ENCODE results near the gene BNIP5. TPM values are rescaled to one million over a fixed set of nuclear protein-coding genes. Genes with fewer than 3 reads are reported as not detected.

BNIP5 gene
- total and polyA plus RNA-seq, 4 donors = 2.3 TPM; not detected in 3

DNA sequence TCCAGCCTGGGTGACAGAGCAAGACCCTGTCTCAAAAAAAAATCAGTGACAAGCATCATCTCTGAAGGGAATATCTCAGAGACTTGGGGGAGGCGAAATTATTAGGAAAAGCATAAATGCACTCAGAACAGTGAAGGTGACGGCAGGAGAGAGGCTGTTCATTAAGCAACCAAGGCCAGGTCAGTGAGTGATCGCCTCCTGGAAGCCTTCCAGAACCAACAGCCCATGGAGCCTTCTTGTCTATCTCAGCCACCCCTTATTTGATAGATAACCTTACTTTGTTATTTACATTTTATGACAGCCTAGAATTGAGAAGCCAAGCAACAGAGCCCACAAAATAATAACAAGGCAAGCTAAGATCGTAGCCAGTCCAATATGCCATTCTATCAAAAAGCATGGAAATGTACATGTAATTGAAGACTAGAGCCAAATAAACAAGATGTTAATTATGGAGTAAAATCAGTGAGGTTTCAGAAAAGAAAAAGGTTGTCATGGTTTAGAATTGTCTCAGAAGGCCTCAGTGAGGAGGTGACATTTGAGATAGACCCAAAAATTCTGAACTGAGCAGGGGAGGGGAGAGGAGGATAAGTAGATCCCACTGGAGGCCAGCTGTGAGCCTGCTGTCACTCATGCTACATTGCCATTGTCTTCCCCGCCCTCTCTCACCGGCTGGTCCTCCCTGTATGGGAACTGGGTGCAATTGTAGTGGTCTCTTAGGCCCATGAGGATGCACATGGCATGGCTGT lies 17.8 kb downstream of the BNIP5 start:
- WGBS, 2 donors = 80 to 86% methylated on average over 6 of the region's 6 CpGs
- Histone ChIP-seq H3K4me1 (ENCODE audit: control insufficient read depth in 1 of 2, insufficient read depth in 2 of 2, low read length in 2 of 2) (no peaks in the 10 kb centered on the region), H3K4me3 (ENCODE audit: low read length in 2 of 2) (no peak overlapping the region), H3K27me3 (ENCODE audit: control insufficient read depth in 1 of 2, insufficient read depth in 2 of 2, low read length in 1 of 2) (no peaks in the 10 kb centered on the region), H3K27ac (ENCODE audit: low read depth in 1 of 2, low read length in 2 of 2) (no peak overlapping the region), H3K9me3 (ENCODE audit: control insufficient read depth, low read length) (no peaks in the 10 kb centered on the region), H3K36me3 (ENCODE audit: control insufficient read depth in 1 of 2, insufficient read depth in 2 of 2, low read length in 1 of 2) (no peaks in the 10 kb centered on the region)
- ATAC-seq (ENCODE audit: low FRiP score) = no peak
- no peak for DNase-seq
- intact Hi-C loops (cut with DNase I) = no loop called here

DNA sequence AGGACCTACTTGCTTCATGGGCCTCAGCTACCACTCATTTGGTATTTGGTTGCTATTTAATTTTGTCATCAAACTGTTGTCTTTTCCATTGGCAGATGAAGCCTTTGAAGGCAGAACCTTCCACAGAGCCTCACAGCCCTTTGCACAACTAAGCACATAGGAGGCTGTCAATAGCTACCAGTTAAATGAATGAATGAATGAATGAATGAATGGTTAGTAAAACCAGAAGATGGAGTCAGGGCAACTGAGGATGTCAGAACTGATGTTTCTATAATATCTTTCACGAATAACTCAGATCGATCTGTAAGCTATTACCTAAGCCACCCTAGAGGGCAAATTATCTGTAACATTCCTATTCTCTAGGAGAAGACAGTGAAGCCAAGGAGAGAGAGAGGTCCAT lies 19.1 kb downstream of the BNIP5 start:
- DNase-seq (no peak), ATAC-seq (ENCODE audit: low FRiP score) (no peak)
- Histone ChIP-seq H3K4me1 (ENCODE audit: control insufficient read depth in 1 of 2, insufficient read depth in 2 of 2, low read length in 2 of 2) (no peaks in the 10 kb centered on the region), H3K27ac (ENCODE audit: low read depth in 1 of 2, low read length in 2 of 2) (no peak overlapping the region), H3K4me3 (ENCODE audit: low read length in 2 of 2) (no peak overlapping the region), H3K9me3 (ENCODE audit: control insufficient read depth, low read length) (no peaks in the 10 kb centered on the region), H3K36me3 (ENCODE audit: control insufficient read depth in 1 of 2, insufficient read depth in 2 of 2, low read length in 1 of 2) (no peaks in the 10 kb centered on the region), H3K27me3 (ENCODE audit: control insufficient read depth in 1 of 2, insufficient read depth in 2 of 2, low read length in 1 of 2) (no peaks in the 10 kb centered on the region)
- WGBS, 2 donors = 92% methylated on average over 2 of the region's 2 CpGs
- intact Hi-C loops (cut with DNase I) = no loop called here

DNA sequence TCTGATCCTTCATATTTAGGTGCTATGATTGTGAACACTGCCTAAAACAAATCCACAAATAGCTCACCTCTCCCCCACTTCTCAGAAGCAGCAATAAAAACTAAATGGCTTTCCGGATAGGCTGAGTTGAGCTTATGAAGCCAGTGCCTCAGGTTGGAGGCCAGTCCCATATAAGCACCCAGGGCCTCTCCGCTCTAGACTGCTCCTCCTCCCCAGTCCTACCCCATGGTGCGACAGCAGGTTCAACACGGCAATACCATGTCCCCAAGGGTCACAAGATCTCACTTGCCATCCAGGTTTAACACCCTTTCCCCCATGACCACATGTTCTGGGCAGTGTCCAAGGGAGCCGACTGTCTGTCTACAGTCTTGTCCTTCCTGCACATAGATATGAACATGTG lies 20.8 kb downstream of the BNIP5 start:
- no peaks in the 10 kb centered on the region for H3K4me1 ChIP-seq (ENCODE audit: control insufficient read depth in 1 of 2, insufficient read depth in 2 of 2, low read length in 2 of 2)
- DNase-seq (peak in 1 of 2 donors; percentile 27), ATAC-seq (ENCODE audit: low FRiP score) (no peak)
- intact Hi-C loops (cut with DNase I) = no loop called here
- no peak overlapping the region for H3K4me3 ChIP-seq (ENCODE audit: low read length in 2 of 2)
- no peaks in the 10 kb centered on the region for H3K36me3 ChIP-seq (ENCODE audit: control insufficient read depth in 1 of 2, insufficient read depth in 2 of 2, low read length in 1 of 2)
- no peak overlapping the region for H3K27ac ChIP-seq (ENCODE audit: low read depth in 1 of 2, low read length in 2 of 2)
- H3K27me3 ChIP-seq (ENCODE audit: control insufficient read depth in 1 of 2, insufficient read depth in 2 of 2, low read length in 1 of 2) = no peaks in the 10 kb centered on the region
- 90 to 94% methylated on average over 5 of the region's 5 CpGs for WGBS, 2 donors
- no peaks in the 10 kb centered on the region for H3K9me3 ChIP-seq (ENCODE audit: control insufficient read depth, low read length)

DNA sequence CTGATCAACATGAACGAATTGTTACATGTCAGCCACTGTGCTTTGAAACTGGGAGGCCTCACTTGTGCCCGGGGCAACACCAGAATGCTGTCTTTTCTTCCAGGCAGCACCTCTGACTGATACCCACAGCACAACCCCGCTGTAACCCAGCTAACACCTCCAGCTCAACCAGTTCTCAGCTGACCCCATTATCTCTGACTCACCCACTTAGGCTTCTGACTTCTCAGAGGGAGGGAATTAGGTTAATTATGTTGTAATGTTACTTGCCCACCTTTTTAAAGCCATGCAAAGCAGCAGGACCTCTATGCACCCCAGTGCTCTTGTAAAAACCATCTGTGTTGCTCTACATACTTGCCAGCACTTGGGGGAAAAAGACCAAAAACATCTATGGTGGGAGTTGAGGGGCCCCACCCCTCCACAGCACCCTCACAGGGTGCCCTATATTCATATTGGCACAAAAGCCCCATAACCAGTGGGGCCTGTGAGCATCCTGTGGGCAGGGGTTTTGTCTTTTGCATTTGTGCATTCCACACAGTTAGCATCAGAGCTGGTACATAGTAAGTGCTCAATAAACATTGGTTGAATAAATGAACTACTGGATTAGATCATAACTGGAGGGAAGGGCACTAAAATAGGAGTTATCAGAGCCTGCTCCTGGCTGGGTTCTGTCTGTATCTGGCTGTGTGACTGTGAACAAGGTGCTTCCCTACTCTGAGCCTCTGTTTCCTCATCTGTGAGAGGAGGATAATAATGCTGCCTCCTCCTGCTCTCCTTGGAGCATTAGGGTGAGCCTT lies 22.3 kb downstream of the BNIP5 start:
- Histone ChIP-seq H3K27ac (ENCODE audit: low read depth in 1 of 2, low read length in 2 of 2) (no peak overlapping the region), H3K36me3 (ENCODE audit: control insufficient read depth in 1 of 2, insufficient read depth in 2 of 2, low read length in 1 of 2) (no peaks in the 10 kb centered on the region), H3K9me3 (ENCODE audit: control insufficient read depth, low read length) (no peaks in the 10 kb centered on the region), H3K4me1 (ENCODE audit: control insufficient read depth in 1 of 2, insufficient read depth in 2 of 2, low read length in 2 of 2) (no peaks in the 10 kb centered on the region), H3K4me3 (ENCODE audit: low read length in 2 of 2) (no peak overlapping the region), H3K27me3 (ENCODE audit: control insufficient read depth in 1 of 2, insufficient read depth in 2 of 2, low read length in 1 of 2) (no peaks in the 10 kb centered on the region)
- DNase-seq (no peak), ATAC-seq (ENCODE audit: low FRiP score) (no peak)
- intact Hi-C loops (cut with DNase I) = no loop called here
- 94 to 97% methylated on average over 3 of the region's 3 CpGs for WGBS, 2 donors

DNA sequence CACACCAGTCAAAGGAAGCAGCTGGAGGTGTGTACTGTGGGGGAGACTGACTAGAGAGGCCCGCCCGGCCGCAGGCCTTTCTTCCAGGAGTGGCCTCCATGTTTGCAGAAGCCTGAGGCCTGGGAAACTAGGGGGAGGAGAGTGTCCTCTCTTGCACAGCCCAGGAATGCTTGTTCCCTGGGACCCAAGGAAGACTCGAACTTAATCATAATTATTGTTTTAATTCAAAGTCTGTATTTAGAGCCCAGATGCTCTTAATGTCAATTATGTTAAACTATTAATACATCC lies 23.1 kb downstream of the BNIP5 start:
- no peak overlapping the region for H3K27ac ChIP-seq (ENCODE audit: low read depth in 1 of 2, low read length in 2 of 2)
- 96% methylated on average over 4 of the region's 4 CpGs for WGBS, 2 donors
- ATAC-seq (ENCODE audit: low FRiP score) (no peak), DNase-seq (peak in 1 of 2 donors; percentile 37)
- H3K27me3 ChIP-seq (ENCODE audit: control insufficient read depth in 1 of 2, insufficient read depth in 2 of 2, low read length in 1 of 2) = no peaks in the 10 kb centered on the region
- H3K4me1 ChIP-seq (ENCODE audit: control insufficient read depth in 1 of 2, insufficient read depth in 2 of 2, low read length in 2 of 2) = no peaks in the 10 kb centered on the region
- H3K36me3 ChIP-seq (ENCODE audit: control insufficient read depth in 1 of 2, insufficient read depth in 2 of 2, low read length in 1 of 2) = no peaks in the 10 kb centered on the region
- intact Hi-C loops (cut with DNase I) = no loop called here
- no peak overlapping the region for H3K4me3 ChIP-seq (ENCODE audit: low read length in 2 of 2)
- H3K9me3 ChIP-seq (ENCODE audit: control insufficient read depth, low read length) = no peaks in the 10 kb centered on the region

DNA sequence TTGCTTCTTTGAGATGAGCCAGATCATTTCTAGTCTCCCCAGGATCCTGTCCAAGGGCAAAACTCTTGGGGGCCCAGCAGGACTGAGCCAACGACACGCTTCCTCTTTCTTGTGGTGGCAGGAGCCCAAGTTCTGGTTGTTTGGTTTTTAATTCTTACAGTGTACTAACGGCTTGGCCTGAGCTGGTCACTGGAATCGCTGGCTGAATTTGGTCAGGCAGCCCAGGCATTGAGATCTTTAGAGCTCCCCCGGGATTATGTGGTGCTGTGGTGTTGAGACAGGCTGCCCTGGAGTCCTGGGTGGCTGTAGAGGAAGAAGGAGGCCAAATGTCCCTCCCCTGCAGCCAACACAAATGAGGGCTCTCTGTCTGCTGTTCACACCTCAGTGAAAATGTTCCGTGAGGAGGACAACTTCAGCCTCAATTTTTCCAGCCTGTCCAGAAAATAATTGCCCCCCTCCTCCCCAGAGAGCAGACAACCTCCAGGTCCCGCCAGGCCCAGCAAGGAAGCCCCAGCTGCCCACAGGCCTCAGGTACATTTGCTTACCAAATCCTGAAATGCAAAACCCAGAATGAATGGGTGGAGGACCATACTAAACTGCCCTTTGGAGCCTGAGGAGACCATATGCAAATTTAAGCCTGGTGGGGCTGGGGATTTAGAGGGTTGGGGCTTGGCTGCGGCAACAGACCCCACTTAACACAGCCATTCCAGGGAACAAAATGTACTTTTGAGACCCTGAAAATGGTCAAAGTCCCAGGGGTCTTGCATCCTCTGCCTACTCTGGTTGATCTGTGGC lies 23.6 kb downstream of the BNIP5 start:
- Histone ChIP-seq H3K36me3 (ENCODE audit: control insufficient read depth in 1 of 2, insufficient read depth in 2 of 2, low read length in 1 of 2) (no peaks in the 10 kb centered on the region), H3K9me3 (ENCODE audit: control insufficient read depth, low read length) (no peaks in the 10 kb centered on the region), H3K27ac (ENCODE audit: low read depth in 1 of 2, low read length in 2 of 2) (peak overlapping the region in 1 of 2 donors; percentile 61), H3K4me3 (ENCODE audit: low read length in 2 of 2) (no peak overlapping the region), H3K27me3 (ENCODE audit: control insufficient read depth in 1 of 2, insufficient read depth in 2 of 2, low read length in 1 of 2) (no peaks in the 10 kb centered on the region), H3K4me1 (ENCODE audit: control insufficient read depth in 1 of 2, insufficient read depth in 2 of 2, low read length in 2 of 2) (no peaks in the 10 kb centered on the region)
- ATAC-seq (ENCODE audit: low FRiP score) = peak; percentile 65
- WGBS, 2 donors = 23 to 25% methylated on average over 8 of the region's 8 CpGs
- DNase-seq = peak; percentile 57 to 71
- intact Hi-C loops (cut with DNase I) = no loop called here

DNA sequence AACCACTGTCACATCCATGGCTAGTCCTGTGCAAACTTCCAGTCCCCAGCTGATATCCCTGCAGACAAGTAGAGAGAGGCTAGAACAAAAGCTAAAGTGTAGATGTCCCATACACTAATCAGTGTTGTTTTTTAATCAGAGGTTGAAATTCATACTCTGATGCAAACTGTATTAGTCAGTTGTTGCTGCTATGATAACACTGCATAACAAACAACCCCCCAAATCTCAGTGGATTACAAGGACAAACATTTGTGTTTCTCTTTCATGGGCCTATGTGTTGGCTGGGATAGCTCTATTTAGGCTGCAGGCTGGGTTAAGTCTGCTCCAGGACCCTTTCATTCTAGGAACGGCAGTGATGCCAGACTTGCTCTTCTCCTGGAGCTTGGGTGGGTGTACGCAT lies 26.8 kb downstream of the BNIP5 start:
- no peak for DNase-seq
- Histone ChIP-seq H3K4me1 (ENCODE audit: control insufficient read depth in 1 of 2, insufficient read depth in 2 of 2, low read length in 2 of 2) (no peaks in the 10 kb centered on the region), H3K9me3 (ENCODE audit: control insufficient read depth, low read length) (no peaks in the 10 kb centered on the region), H3K36me3 (ENCODE audit: control insufficient read depth in 1 of 2, insufficient read depth in 2 of 2, low read length in 1 of 2) (no peaks in the 10 kb centered on the region), H3K27ac (ENCODE audit: low read depth in 1 of 2, low read length in 2 of 2) (no peak overlapping the region), H3K27me3 (ENCODE audit: control insufficient read depth in 1 of 2, insufficient read depth in 2 of 2, low read length in 1 of 2) (no peaks in the 10 kb centered on the region), H3K4me3 (ENCODE audit: low read length in 2 of 2) (no peak overlapping the region)
- WGBS, 2 donors = 81 to 96% methylated on average over 2 of the region's 2 CpGs
- ATAC-seq (ENCODE audit: low FRiP score) = no peak
- intact Hi-C loops (cut with DNase I) = no loop called here

DNA sequence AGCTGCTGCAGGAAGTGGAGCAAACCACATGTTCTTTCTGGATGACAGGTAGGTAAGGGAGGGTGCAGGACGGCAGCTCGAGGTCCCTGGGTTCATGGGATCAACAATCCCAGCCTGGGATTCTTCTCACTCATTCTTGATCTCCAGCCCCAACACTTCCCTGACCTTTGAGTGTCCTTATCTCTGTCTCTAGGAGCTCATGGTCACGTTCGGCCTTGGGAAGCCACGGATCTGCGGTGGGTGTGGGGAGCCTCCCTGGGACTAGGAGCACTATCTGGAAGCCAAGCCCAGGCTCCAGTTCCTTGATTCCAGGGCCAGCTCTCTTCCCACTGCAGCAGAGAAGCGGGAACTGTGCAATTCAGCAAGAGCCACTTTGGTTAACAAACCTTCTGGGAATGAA lies 27.5 kb downstream of the BNIP5 start:
- Histone ChIP-seq H3K4me1 (ENCODE audit: control insufficient read depth in 1 of 2, insufficient read depth in 2 of 2, low read length in 2 of 2) (no peaks in the 10 kb centered on the region), H3K9me3 (ENCODE audit: control insufficient read depth, low read length) (no peaks in the 10 kb centered on the region), H3K4me3 (ENCODE audit: low read length in 2 of 2) (no peak overlapping the region), H3K27me3 (ENCODE audit: control insufficient read depth in 1 of 2, insufficient read depth in 2 of 2, low read length in 1 of 2) (no peaks in the 10 kb centered on the region), H3K27ac (ENCODE audit: low read depth in 1 of 2, low read length in 2 of 2) (no peak overlapping the region), H3K36me3 (ENCODE audit: control insufficient read depth in 1 of 2, insufficient read depth in 2 of 2, low read length in 1 of 2) (no peaks in the 10 kb centered on the region)
- intact Hi-C loops (cut with DNase I) = no loop called here
- DNase-seq = no peak
- 84% methylated on average over 7 of the region's 7 CpGs for WGBS, 2 donors
- ATAC-seq (ENCODE audit: low FRiP score) = no peak
